H1 (cell line): ENCODE results near the gene SCYL2. TPM values are rescaled to one million over a fixed set of nuclear protein-coding genes. Genes with fewer than 3 reads are reported as not detected.
A peak's percentile ranks its signal among the peaks of the same experiment; 100 is the strongest.

Experiments used
- CTCF ChIA-PET: fragments of 300-600 bp; sonication (Branson Sonifier 250); formaldehyde crosslinking; loops from one replicate; lab custom pipeline; 2021; ENCODE audit not compliant: partially characterized antibody; lab: Charles Lee
- POLR2A ChIA-PET: fragments of 300-600 bp; sonication (Branson Sonifier 250); formaldehyde crosslinking; loops from one replicate; lab custom pipeline; 2021; ENCODE audit warnings: inconsistent platforms; ENCODE audit not compliant: partially characterized antibody; lab: Charles Lee
- DNase-seq, 2 experiments: peaks; one replicate each; pipeline versions ENCODE4 v3.0.0 to v3.0.0-alpha.2; 2010 to 2022; ENCODE audit warnings: low spot score in 2 of 2, low read depth in 1 of 2, mixed read lengths in 1 of 2
- FAIRE-seq: peaks from 2 replicates; lab custom pipeline; 2011; peaks lifted over from hg19 to GRCh38; lab: Jason Lieb, UNC
- H2AFZ ChIP-seq: 2 replicates; pipeline ENCODE4 v1.8.1; 2012; ENCODE audit warnings: low read length, inconsistent platforms
- H2AK5ac ChIP-seq: 2 replicates; pipeline ENCODE4 v1.6.1; 2013; ENCODE audit warnings: low read depth, low read length
- H2BK120ac ChIP-seq: replicated peaks from 2 replicates; pipeline ENCODE3; 2013; ENCODE audit warnings: low read depth, low read length, inconsistent platforms
- H2BK12ac ChIP-seq: 2 replicates; pipeline ENCODE4 v1.6.1; 2013; ENCODE audit warnings: low read depth, low read length
- H2BK15ac ChIP-seq: 2 replicates; pipeline ENCODE4 v1.6.1; 2013; ENCODE audit warnings: low read length
- H2BK20ac ChIP-seq: 2 replicates; pipeline ENCODE4 v1.6.1; 2013; ENCODE audit warnings: low read length
- H2BK5ac ChIP-seq: 2 replicates; pipeline ENCODE4 v1.6.1; 2013; ENCODE audit warnings: low read depth, low read length
- H3K14ac ChIP-seq: 2 replicates; pipeline ENCODE4 v1.6.1; 2013; ENCODE audit warnings: inconsistent platforms; ENCODE audit not compliant: insufficient read length
- H3K18ac ChIP-seq: 2 replicates; pipeline ENCODE4 v1.6.1; 2013; ENCODE audit warnings: low read length; ENCODE audit errors: extremely low read depth
- H3K23ac ChIP-seq: 2 replicates; pipeline ENCODE4 v1.6.1; 2013; ENCODE audit warnings: inconsistent platforms; ENCODE audit not compliant: insufficient read length
- H3K23me2 ChIP-seq: 2 replicates; pipeline ENCODE4 v1.6.1; 2013; ENCODE audit warnings: low read depth, low read length
- H3K27ac ChIP-seq: 2 replicates; pipeline ENCODE4 v1.6.1; 2011; ENCODE audit warnings: low read depth, low read length, inconsistent platforms
- H3K27me3 ChIP-seq, 4 experiments: replicated peaks in 1 of 4; 1 replicate in 1 of 4; 2 replicates in 3 of 4; pipeline versions ENCODE4 v1.6.1 to v1.8.1; 2011 to 2013; ENCODE audit warnings: low read length in 3 of 4, mild to moderate bottlenecking in 3 of 4, inconsistent platforms in 2 of 4, mixed read lengths in 2 of 4, moderate library complexity in 1 of 4; ENCODE audit not compliant: control insufficient read depth in 3 of 4, insufficient read depth in 3 of 4; ENCODE audit errors: extremely low read depth in 1 of 4
- H3K36me3 ChIP-seq, 4 experiments: 2 replicates each; pipeline versions ENCODE4 v1.6.1 to v1.8.1; 2011 to 2013; ENCODE audit warnings: mild to moderate bottlenecking in 4 of 4, low read length in 3 of 4, moderate library complexity in 2 of 4, control low read depth in 1 of 4, inconsistent platforms in 1 of 4; ENCODE audit not compliant: insufficient read depth in 4 of 4, control insufficient read depth in 2 of 4
- H3K4ac ChIP-seq: replicated peaks from 2 replicates; pipeline ENCODE3; 2013; ENCODE audit warnings: low read length, low read depth, mixed read lengths, inconsistent platforms; ENCODE audit not compliant: insufficient read length
- H3K4me1 ChIP-seq, 4 experiments: replicated peaks in 1 of 4; 1 replicate in 1 of 4; 2 replicates in 3 of 4; pipeline versions ENCODE4 v1.6.1 to v1.8.1; 2011 to 2013; ENCODE audit warnings: low read length in 3 of 4, inconsistent platforms in 2 of 4, mixed read lengths in 1 of 4; ENCODE audit not compliant: insufficient read depth in 4 of 4, control insufficient read depth in 3 of 4
- H3K4me2 ChIP-seq, 2 experiments: 2 replicates each; pipeline versions ENCODE4 v1.6.1 to v1.8.1; 2011 to 2013; ENCODE audit warnings: low read depth in 2 of 2, low read length in 2 of 2, control low read depth in 1 of 2, inconsistent platforms in 1 of 2, mild to moderate bottlenecking in 1 of 2; ENCODE audit not compliant: insufficient read depth in 1 of 2
- H3K4me3 ChIP-seq, 4 experiments: fragments of 200-600, 300-600 bp in 1 of 4; sonication (generic), shearing (Covaris generic), sonication (Bioruptor Twin) in 1 of 4; 2 replicates each; pipeline versions ENCODE4 v1.5.1 to v1.8.1; 2011 to 2016; ENCODE audit warnings: low read length in 4 of 4, low read depth in 3 of 4, control low read depth in 2 of 4, inconsistent platforms in 2 of 4, mild to moderate bottlenecking in 2 of 4, mixed read lengths in 1 of 4, moderate library complexity in 1 of 4; ENCODE audit not compliant: insufficient read depth in 2 of 4; ENCODE audit errors: extremely low read depth in 1 of 4
- H3K56ac ChIP-seq: replicated peaks from 2 replicates; pipeline ENCODE3; 2013; ENCODE audit warnings: low read depth, mild to moderate bottlenecking, mixed read lengths, low read length, inconsistent platforms; ENCODE audit not compliant: insufficient read length
- H3K79me1 ChIP-seq: 2 replicates; pipeline ENCODE4 v1.6.1; 2013; ENCODE audit warnings: low read depth, low read length, control low read depth
- H3K79me2 ChIP-seq, 2 experiments: 2 replicates each; pipeline versions ENCODE4 v1.6.1 to v1.8.1; 2012 to 2013; ENCODE audit warnings: low read length in 2 of 2, mild to moderate bottlenecking in 2 of 2, inconsistent platforms in 1 of 2; ENCODE audit not compliant: insufficient read depth in 2 of 2, control insufficient read depth in 1 of 2
- H3K9ac ChIP-seq, 4 experiments: replicated peaks in 1 of 4; 1 replicate in 1 of 4; 2 replicates in 3 of 4; pipeline versions ENCODE4 v1.6.1 to v1.8.1; 2011 to 2013; ENCODE audit warnings: low read depth in 3 of 4, low read length in 3 of 4, control low read depth in 2 of 4, mild to moderate bottlenecking in 2 of 4, moderate library complexity in 2 of 4, inconsistent platforms in 1 of 4; ENCODE audit errors: extremely low read depth in 1 of 4
- H3K9me3 ChIP-seq, 2 experiments: 2 replicates each; pipeline versions ENCODE4 v1.6.1 to v1.8.1; 2012 to 2013; ENCODE audit warnings: mild to moderate bottlenecking in 2 of 2, moderate library complexity in 2 of 2, control low read depth in 1 of 2, inconsistent platforms in 1 of 2, low read depth in 1 of 2, low read length in 1 of 2, mixed read lengths in 1 of 2; ENCODE audit not compliant: insufficient read depth in 2 of 2
- H4K20me1 ChIP-seq, 2 experiments: replicated peaks in 1 of 2; 2 replicates each; pipeline versions ENCODE3 to v1.8.1; 2011 to 2013; ENCODE audit warnings: inconsistent platforms in 2 of 2, low read length in 2 of 2, mild to moderate bottlenecking in 1 of 2; ENCODE audit not compliant: insufficient read depth in 2 of 2, control insufficient read depth in 1 of 2
- H4K5ac ChIP-seq: 2 replicates; pipeline ENCODE4 v1.6.1; 2013; ENCODE audit warnings: low read length, low read depth, mixed read lengths, inconsistent platforms; ENCODE audit not compliant: insufficient read length
- H4K8ac ChIP-seq: 2 replicates; pipeline ENCODE4 v1.8.0; 2013; ENCODE audit warnings: mild to moderate bottlenecking, moderate library complexity, low read length, inconsistent platforms; ENCODE audit not compliant: insufficient read depth; ENCODE audit errors: extremely low read depth
- H4K91ac ChIP-seq: replicated peaks from 2 replicates; pipeline ENCODE3; 2013; ENCODE audit warnings: low read length, mixed read lengths, inconsistent platforms; ENCODE audit not compliant: insufficient read length
- CEBPB ChIP-seq: IDR thresholded peaks from 2 replicates; pipeline ENCODE4 v1.6.1; 2012; ENCODE audit warnings: low read depth, low read length
- KDM4A ChIP-seq: IDR thresholded peaks from one replicate; pipeline ENCODE4 v1.7.1; 2012; ENCODE audit warnings: low read depth, mild to moderate bottlenecking, moderate library complexity, low read length, inconsistent platforms; ENCODE audit not compliant: severe bottlenecking
- ZNF274 ChIP-seq: IDR thresholded peaks from 2 replicates; pipeline ENCODE4 v1.7.0; 2012; ENCODE audit warnings: low read length, borderline replicate concordance; ENCODE audit errors: extremely low read depth
- WGBS, 2 experiments: shearing (Covaris generic) in 1 of 2; methylation state at CpG; one replicate each; pipeline versions ENCODE4 v1.1.6 to v1.1.7; 2013 to 2015; ENCODE audit warnings: low lambda C conversion rate in 2 of 2, mixed read lengths in 2 of 2, inconsistent platforms in 1 of 2, low coverage in 1 of 2, missing lambda C conversion rate in 1 of 2; ENCODE audit not compliant: insufficient replicate concordance in 2 of 2, insufficient coverage in 1 of 2, insufficient read length in 1 of 2; ENCODE audit errors: extremely low coverage in 1 of 2, missing lambda C conversion rate in 1 of 2; 5-methylcytosine and 5-hydroxymethylcytosine counted together
- polyA plus RNA-seq, 7 experiments: library from polyadenylated mRNA; depleted of rRNA in 3 of 7; stranded (reverse) in 5 of 7; unstranded in 2 of 7; fragments of >200 nt in 5 of 7; fragments of 200-250 nt in 2 of 7; gene quantifications; 1 replicate in 5 of 7; 2 replicates in 1 of 7; 4 replicates in 1 of 7; pipeline versions ENCODE4 v1.2.1 to v1.2.3, GENCODE V29; 2011 to 2013; ENCODE audit warnings: missing spikeins in 2 of 7, mixed read lengths in 2 of 7
- total RNA-seq: library from RNA; stranded (reverse); fragmentation: NEBNext Ultra II Directional; extraction: Animal tissue kit (Norgen Biotek cat#: 25700); gene quantifications from 2 replicates; pipeline ENCODE4 v1.2.1, GENCODE V29; 2021

The SCYL2 gene
- total and polyA plus RNA-seq, 2 of the 8 experiments (the other 6 are each of a cell fraction or from before 2014, with no cell fraction given): 8.9 to 48.7 TPM

DNA sequence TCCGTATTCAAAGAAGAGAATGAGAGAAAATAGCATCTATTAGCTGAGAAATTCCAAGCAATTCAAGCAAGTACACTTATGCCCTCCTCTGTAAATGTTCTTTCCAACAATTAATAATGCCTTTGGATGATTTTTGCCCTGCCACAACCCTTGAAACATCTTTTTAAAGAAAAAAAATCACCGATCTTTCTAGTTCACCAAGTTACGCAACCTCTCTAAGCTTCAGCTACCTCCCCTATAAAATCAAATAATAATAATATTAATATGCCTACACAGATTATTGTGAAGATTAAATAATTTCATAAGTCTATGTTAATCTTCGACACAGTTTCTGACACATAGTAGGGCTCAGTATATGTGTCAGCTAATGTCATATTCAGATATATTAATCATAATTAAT, 19.2 kb upstream of the SCYL2 start:
- Histone ChIP-seq H3K4me1 (no peaks in the 10 kb centered on the region), H3K56ac (no peak overlapping the region), H2BK12ac (no peak overlapping the region), H3K4ac (no peak overlapping the region), H3K9me3 (no peaks in the 10 kb centered on the region), H3K23ac (no peak overlapping the region), H3K4me3 (no peak overlapping the region), H2BK15ac (no peak overlapping the region), H3K79me2 (no peaks in the 10 kb centered on the region), H3K18ac (no peak overlapping the region), H3K27me3 (no peaks in the 10 kb centered on the region), H3K27ac (no peak overlapping the region), H2AFZ (no peak overlapping the region), H3K36me3 (no peaks in the 10 kb centered on the region), H3K23me2 (no peaks in the 10 kb centered on the region), H4K8ac (no peak overlapping the region), H3K4me2 (no peak overlapping the region), H3K9ac (no peak overlapping the region), H4K91ac (no peak overlapping the region), H2BK20ac (no peak overlapping the region), H4K5ac (no peak overlapping the region), H2AK5ac (no peak overlapping the region), H2BK5ac (no peak overlapping the region), H3K14ac (no peak overlapping the region)
- ChIA-PET POLR2A (no interaction called here), CTCF (interaction anchor here (0.7 to 1.2 kb wide), 2 partner anchors 18 to 99 kb away, joined by 3 to 4 read pairs; no protein-coding TSS in a partner anchor)
- no peak for FAIRE-seq
- 83% methylated on average over 4 of the region's 4 CpGs; no CpG with 5 or more reads in 1 of the 2 experiments for WGBS, 2 experiments
- DNase-seq: no peak
- TF ChIP-seq KDM4A (no peak), CEBPB (peak; percentile 7; the same call in 1 of the 2 replicates), ZNF274 (no peak)
- TF ChIP-seq, all 59 proteins: peak for 1
- no peaks in the 10 kb centered on the region for H3K79me1 ChIP-seq
- H4K20me1 ChIP-seq: peaks cover 0 to 2% of the 10 kb centered on the region in 2 experiments
- no peak overlapping the region for H2BK120ac ChIP-seq
